ENCODE measurements around the gene PTPRN2. TPM values are rescaled to one million over a fixed set of nuclear protein-coding genes. Genes with fewer than 3 reads are reported as not detected.

Gene PTPRN2
- total and polyA plus RNA-seq, 9 of the 15 experiments (the other 6 are each of a cell fraction or from before 2014, with no cell fraction given), result not detected

- ATAC-seq, result no peak
- Histone ChIP-seq H3K27me3 (ENCODE audit: control insufficient read depth in 2 of 2, insufficient read depth in 2 of 2, low read length in 2 of 2) (peaks cover 2 to 15% of the 10 kb centered on the region in 2 experiments; a peak in 3 of 5 replicates), H3K4me3 (no peak overlapping the region)
Measured at GRCh38 chr7:158128572-158128971, 459.1 kb downstream of the PTPRN2 start.

DNA sequence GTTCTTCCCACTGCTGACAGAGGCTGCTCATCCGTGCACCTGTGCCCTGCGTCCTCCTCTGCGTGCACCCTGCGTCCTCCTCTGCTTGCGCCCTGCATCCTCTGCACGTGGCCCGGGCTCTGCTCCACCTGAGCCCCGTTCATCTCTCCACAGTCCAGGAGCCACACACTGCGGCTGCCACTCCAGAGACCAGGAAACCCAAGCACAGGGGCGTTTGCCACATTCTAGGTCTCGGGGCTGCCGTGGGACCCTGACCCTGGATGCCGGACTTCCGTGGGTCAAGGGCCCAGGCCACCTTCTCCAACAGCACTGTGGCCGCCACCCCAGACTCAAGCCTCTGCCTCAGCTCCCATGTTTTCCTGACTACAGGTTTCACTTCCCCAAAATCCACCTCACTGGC lies 460.4 kb downstream of the PTPRN2 start:
- ATAC-seq (no peak), DNase-seq (ENCODE audit: extremely low read depth in 1 of 4, low spot score in 3 of 4) (no peak), FAIRE-seq (no peak)
- no peak for TF ChIP-seq MCM5 (IDR thresholded peaks at IDR 0.05; ENCODE audit: low read depth)
- TF ChIP-seq ARID1B (IDR thresholded peaks at IDR 0.05), result no peak
- TF ChIP-seq NCOA1 (IDR thresholded peaks at IDR 0.05; ENCODE audit: low read depth), result no peak
- no peak for TF ChIP-seq ESRRA (IDR thresholded peaks at IDR 0.05; ENCODE audit: borderline replicate concordance, low read depth)
- TF ChIP-seq HEY1 (CRISPR knock-in tag; IDR thresholded peaks at IDR 0.05; ENCODE audit: borderline replicate concordance), result no peak
- no peak for TF ChIP-seq TBL1XR1 (IDR thresholded peaks at IDR 0.05; ENCODE audit: low read length in 2 of 2)
- no peak for TF ChIP-seq ATF7 (IDR thresholded peaks at IDR 0.05)
- TF ChIP-seq, protein P1, sequence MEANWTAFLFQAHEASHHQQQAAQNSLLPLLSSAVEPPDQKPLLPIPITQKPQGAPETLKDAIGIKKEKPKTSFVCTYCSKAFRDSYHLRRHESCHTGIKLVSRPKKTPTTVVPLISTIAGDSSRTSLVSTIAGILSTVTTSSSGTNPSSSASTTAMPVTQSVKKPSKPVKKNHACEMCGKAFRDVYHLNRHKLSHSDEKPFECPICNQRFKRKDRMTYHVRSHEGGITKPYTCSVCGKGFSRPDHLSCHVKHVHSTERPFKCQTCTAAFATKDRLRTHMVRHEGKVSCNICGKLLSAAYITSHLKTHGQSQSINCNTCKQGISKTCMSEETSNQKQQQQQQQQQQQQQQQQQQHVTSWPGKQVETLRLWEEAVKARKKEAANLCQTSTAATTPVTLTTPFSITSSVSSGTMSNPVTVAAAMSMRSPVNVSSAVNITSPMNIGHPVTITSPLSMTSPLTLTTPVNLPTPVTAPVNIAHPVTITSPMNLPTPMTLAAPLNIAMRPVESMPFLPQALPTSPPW (CRISPR knock-in tag; IDR thresholded peaks at IDR 0.05), result no peak
- BruUV-seq (replicated peaks), result no TSS peak
- H3K9me1 ChIP-seq (ENCODE audit: control insufficient read depth, insufficient read depth, low read length), result no peaks in the 10 kb centered on the region
- no peak overlapping the region for H3K4me3 ChIP-seq
- H3K79me2 ChIP-seq (ENCODE audit: control insufficient read depth, insufficient read depth, low read length), result no peaks in the 10 kb centered on the region
- in situ Hi-C loops (cut with MboI), result no loop called here
- no peak overlapping the region for H2AFZ ChIP-seq (ENCODE audit: low read depth, low read length)
- H3K4me2 ChIP-seq (ENCODE audit: insufficient read depth, low read length), result no peak overlapping the region
- peaks cover 0 to 19% of the 10 kb centered on the region in 2 experiments; a peak in 3 of 5 replicates for H3K27me3 ChIP-seq (ENCODE audit: control insufficient read depth in 2 of 2, insufficient read depth in 2 of 2, low read length in 2 of 2)
- no peaks in the 10 kb centered on the region for H3K4me1 ChIP-seq (replicated peaks in 1 of 2; ENCODE audit: control insufficient read depth in 2 of 2, insufficient read depth in 2 of 2, low read length in 2 of 2)
- intact Hi-C loops (cut with micrococcal nuclease), result no loop called here
- H3K9me3 ChIP-seq (replicated peaks; ENCODE audit: control insufficient read depth, insufficient read depth, low read depth, low read length), result peaks cover 7% of the 10 kb centered on the region
- WGBS (ENCODE audit: insufficient coverage, low coverage, missing lambda C conversion rate), result 0% methylated on average over 15 of the region's 15 CpGs
- ChIA-PET CTCF (ENCODE audit: low intra/inter-chr PET ratio) (no interaction called here), POLR2A (no interaction called here)
- no peaks in the 10 kb centered on the region for H3K36me3 ChIP-seq (ENCODE audit: control insufficient read depth, insufficient read depth, low read length)
- H3K9ac ChIP-seq (ENCODE audit: insufficient read depth in 1 of 2, low read depth in 2 of 2, low read length in 2 of 2), result no peak overlapping the region
- no peaks in the 10 kb centered on the region for H4K20me1 ChIP-seq (replicated peaks; ENCODE audit: control insufficient read depth, insufficient read depth, low read length)
- no peak overlapping the region for H3K27ac ChIP-seq (ENCODE audit: extremely low read depth, low read depth, low read length)

More at GRCh38 chr7:158128572-158128971, 459.1 kb downstream of the PTPRN2 start:
- Histone ChIP-seq H3K4me2 (ENCODE audit: insufficient read depth, low read length) (no peak overlapping the region), H3K4me1 (replicated peaks in 1 of 2; ENCODE audit: control insufficient read depth in 2 of 2, insufficient read depth in 2 of 2, low read length in 2 of 2) (no peaks in the 10 kb centered on the region), H3K9me1 (ENCODE audit: control insufficient read depth, insufficient read depth, low read length) (no peaks in the 10 kb centered on the region), H3K9ac (ENCODE audit: insufficient read depth in 1 of 2, low read depth in 2 of 2, low read length in 2 of 2) (no peak overlapping the region), H4K20me1 (replicated peaks; ENCODE audit: control insufficient read depth, insufficient read depth, low read length) (no peaks in the 10 kb centered on the region), H3K79me2 (ENCODE audit: control insufficient read depth, insufficient read depth, low read length) (no peaks in the 10 kb centered on the region), H3K27ac (ENCODE audit: extremely low read depth, low read depth, low read length) (no peak overlapping the region), H3K9me3 (replicated peaks; ENCODE audit: control insufficient read depth, insufficient read depth, low read depth, low read length) (peaks cover 7% of the 10 kb centered on the region), H3K36me3 (ENCODE audit: control insufficient read depth, insufficient read depth, low read length) (no peaks in the 10 kb centered on the region), H2AFZ (ENCODE audit: low read depth, low read length) (no peak overlapping the region)
- intact Hi-C loops (cut with micrococcal nuclease) (no loop called here), in situ Hi-C loops (cut with MboI) (no loop called here)
- DNase-seq (ENCODE audit: extremely low read depth in 1 of 4, low spot score in 3 of 4) (no peak), FAIRE-seq (no peak)
- WGBS (ENCODE audit: insufficient coverage, low coverage, missing lambda C conversion rate), result 3% methylated on average over 9 of the region's 9 CpGs
- ChIA-PET POLR2A (interaction anchor here (0.6 kb wide), 1 partner anchor 36 kb away, joined by 3 read pairs; no protein-coding TSS in a partner anchor), CTCF (ENCODE audit: low intra/inter-chr PET ratio) (no interaction called here)
- BruUV-seq (replicated peaks), result no TSS peak
- TF ChIP-seq ZNF830 (CRISPR knock-in tag; IDR thresholded peaks at IDR 0.05), result no peak
- TF ChIP-seq HDAC1 (IDR thresholded peaks at IDR 0.05), result no peak
- TF ChIP-seq ERF (CRISPR knock-in tag; IDR thresholded peaks at IDR 0.05), result no peak
